Activated CD8-positive, alpha-beta T cell treated with anti-CD3 and anti-CD28 coated beads for 36 hours (primary cell): ENCODE results near the gene ALPK1. TPM values are rescaled to one million over a fixed set of nuclear protein-coding genes. Genes with fewer than 3 reads are reported as not detected.

Experiments used
- ATAC-seq: fragments of 200-7000 bp; cut with Tn5 transposase; one replicate; pipeline ENCODE4 v1.10.0; 2021; ENCODE audit warnings: mild to moderate bottlenecking, moderate library complexity
- CTCF ChIA-PET: fragments of 350-600 bp; sonication (Branson Sonifier 250); formaldehyde crosslinking; loops from one replicate; lab custom pipeline; 2021; ENCODE audit warnings: antibody characterized with exemption; lab: Charles Lee
- POLR2A ChIA-PET: fragments of 350-600 bp; sonication (Branson Sonifier 250); formaldehyde crosslinking; loops from one replicate; lab custom pipeline; 2021; ENCODE audit warnings: antibody characterized with exemption; lab: Charles Lee
- DNase-seq: peaks from one replicate; pipeline ENCODE4 v3.0.0-alpha.2; 2020
- H3K27ac Mint-ChIP-seq: one replicate; pipeline ENCODE4 v1.8.0; 2021; ENCODE audit warnings: mild to moderate bottlenecking, mixed read lengths
- H3K27me3 Mint-ChIP-seq: one replicate; pipeline ENCODE4 v1.8.0; 2021; ENCODE audit warnings: mixed read lengths
- H3K36me3 Mint-ChIP-seq: one replicate; pipeline ENCODE4 v1.8.0; 2021; ENCODE audit warnings: low read depth, mixed read lengths
- H3K4me1 Mint-ChIP-seq: one replicate; pipeline ENCODE4 v1.8.0; 2021; ENCODE audit warnings: low read depth, mixed read lengths
- H3K4me3 Mint-ChIP-seq: one replicate; pipeline ENCODE4 v1.8.0; 2021; ENCODE audit warnings: mild to moderate bottlenecking, moderate library complexity, mixed read lengths
- H3K9me3 Mint-ChIP-seq: one replicate; pipeline ENCODE4 v1.8.0; 2021; ENCODE audit warnings: mixed read lengths
- CTCF ChIP-seq: fragments of 200-600 bp; IDR thresholded peaks from one replicate; pipeline ENCODE4 v1.8.0; 2022; ENCODE audit warnings: antibody characterized with exemption, mild to moderate bottlenecking
- intact Hi-C: fragments of 100-400 bp; cut with micrococcal nuclease; formaldehyde crosslinking; loops from one replicate; pipeline ENCODE4 v1.10.0; 2022
- total RNA-seq, 2 experiments: library from RNA; stranded (reverse); gene quantifications; one replicate each; pipeline ENCODE4 v1.2.3, GENCODE V29; 2021

ALPK1 gene
- total RNA-seq, 2 experiments from 2014 or later: 13.4 to 13.7 TPM

GRCh38 chr4:112322866-112323265, 25.7 kb downstream of the ALPK1 start:
- CTCF ChIA-PET: interaction anchor here (0.9 to 2.9 kb wide), 16 partner anchors 8 to 482 kb away, joined by 3 to 17 read pairs (median 4); partner anchors contain the start of gene TIFA
- Mint-ChIP-seq H3K36me3 (no peaks in the 10 kb centered on the region), H3K4me3 (no peak overlapping the region), H3K27me3 (no peaks in the 10 kb centered on the region), H3K27ac (no peak overlapping the region), H3K9me3 (no peaks in the 10 kb centered on the region), H3K4me1 (peaks cover 10% of the 10 kb centered on the region)
- intact Hi-C loops: loop anchor here (10.0 kb wide), 1 partner anchor 282 kb away; no protein-coding TSS in a partner anchor
- DNase-seq (no peak), ATAC-seq (no peak)
- TF ChIP-seq CTCF: no peak
- POLR2A ChIA-PET: interaction anchor here (2.0 kb wide), 1 partner anchor 36 kb away, joined by 6 read pairs; the partner anchor contains the start of gene TIFA

GRCh38 chr4:112325530-112325929, 28.4 kb downstream of the ALPK1 start:
- H3K36me3 Mint-ChIP-seq: no peaks in the 10 kb centered on the region
- no peaks in the 10 kb centered on the region for H3K9me3 Mint-ChIP-seq
- no peak overlapping the region for H3K4me3 Mint-ChIP-seq
- ChIA-PET CTCF (interaction anchor here (0.7 to 1.8 kb wide), 4 partner anchors 40 to 257 kb away, joined by 3 to 6 read pairs (median 3); partner anchors contain the start of gene TIFA), POLR2A (no interaction called here)
- ATAC-seq (no peak), DNase-seq (no peak)
- intact Hi-C loops: loop anchor here (10.0 kb wide), 1 partner anchor 279 kb away; no protein-coding TSS in a partner anchor
- no peak for TF ChIP-seq CTCF
- H3K4me1 Mint-ChIP-seq: peaks cover 3% of the 10 kb centered on the region
- H3K27me3 Mint-ChIP-seq: no peaks in the 10 kb centered on the region
- no peak overlapping the region for H3K27ac Mint-ChIP-seq

- ChIA-PET POLR2A (interaction anchor here (0.8 to 1.4 kb wide), 2 partner anchors 42 to 121 kb away, joined by 3 read pairs; partner anchors contain the start of gene TIFA), CTCF (interaction anchor here (0.7 to 4.2 kb wide), 17 partner anchors 11 to 277 kb away, joined by 3 to 45 read pairs (median 3); partner anchors contain the start of genes NEUROG2 and TIFA)
- H3K9me3 Mint-ChIP-seq: no peaks in the 10 kb centered on the region
- no peaks in the 10 kb centered on the region for H3K4me1 Mint-ChIP-seq
- H3K4me3 Mint-ChIP-seq: no peak overlapping the region
- peak; percentile 49 for TF ChIP-seq CTCF
- peak; percentile 21 for DNase-seq
- intact Hi-C loops: loop anchor here (2.0 to 10.0 kb wide), 2 partner anchors 195 to 277 kb away; no protein-coding TSS in a partner anchor
- no peaks in the 10 kb centered on the region for H3K27me3 Mint-ChIP-seq
- no peak overlapping the region for H3K27ac Mint-ChIP-seq
- H3K36me3 Mint-ChIP-seq: no peaks in the 10 kb centered on the region
- peak; percentile 55 for ATAC-seq
Measured at GRCh38 chr4:112327965-112328733, 31.0 kb downstream of the ALPK1 start.

- no peaks in the 10 kb centered on the region for H3K4me1 Mint-ChIP-seq
- ChIA-PET CTCF (interaction anchor here (0.7 to 4.2 kb wide), 11 partner anchors 8 to 276 kb away, joined by 3 to 45 read pairs (median 4); partner anchors contain the start of gene NEUROG2), POLR2A (interaction anchor here (0.8 to 1.4 kb wide), 2 partner anchors 43 to 121 kb away, joined by 3 read pairs; partner anchors contain the start of gene TIFA)
- DNase-seq: no peak
- H3K27me3 Mint-ChIP-seq: no peaks in the 10 kb centered on the region
- H3K36me3 Mint-ChIP-seq: no peaks in the 10 kb centered on the region
- no peak for TF ChIP-seq CTCF
- H3K27ac Mint-ChIP-seq: no peak overlapping the region
- intact Hi-C loops: loop anchor here (2.0 to 10.0 kb wide), 2 partner anchors 194 to 276 kb away; no protein-coding TSS in a partner anchor
- ATAC-seq: no peak
- no peak overlapping the region for H3K4me3 Mint-ChIP-seq
- H3K9me3 Mint-ChIP-seq: no peaks in the 10 kb centered on the region
Measured at GRCh38 chr4:112328734-112329130, 31.6 kb downstream of the ALPK1 start.
